ENCODE results near the gene OR51A4.

DNA sequence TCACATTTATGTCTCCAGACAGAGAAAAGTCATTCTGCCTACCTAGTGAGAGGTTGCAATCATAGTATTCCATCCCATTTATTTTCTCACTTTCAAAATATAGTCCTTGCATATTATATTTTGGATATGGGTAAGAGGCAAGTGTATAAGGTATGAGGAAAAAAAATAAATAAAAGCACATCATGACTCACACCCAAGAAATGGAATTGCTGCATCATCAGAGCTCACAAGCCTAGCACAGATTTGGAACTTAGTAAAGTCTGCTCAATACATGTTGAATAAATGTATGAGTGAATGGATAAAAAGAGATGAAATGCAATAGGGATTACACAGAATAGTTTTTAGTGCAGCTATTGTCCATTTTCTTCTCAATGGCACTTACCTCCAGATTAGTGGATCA lies 20.8 kb downstream of the OR51A4 start:
- TF ChIP-seq CTCF (IDR thresholded peaks at IDR 0.05) = no peak
- TF ChIP-seq POLR2A (IDR thresholded peaks at IDR 0.05) = no peak
